CD14-positive monocyte (primary cell): Measurements from ENCODE around the gene BIRC5. TPM values are rescaled to one million over a fixed set of nuclear protein-coding genes. Genes with fewer than 3 reads are reported as not detected.

Experiments
- DNase-seq, 3 donors: peaks; one replicate each; pipeline ENCODE4 v3.0.0-alpha.2; 2011 to 2022
- H2AFZ ChIP-seq: 2 replicates; pipeline ENCODE4 v1.6.0; 2012; ENCODE audit warnings: mild to moderate bottlenecking, low read depth, low read length, inconsistent platforms; ENCODE audit not compliant: insufficient read depth, poor library complexity, severe bottlenecking
- H3K27ac ChIP-seq, 2 donors: 1 replicate in 1 of 2; 2 replicates in 1 of 2; pipeline ENCODE4 v1.5.1; 2012 to 2013; ENCODE audit warnings: low read length in 2 of 2, control low read depth in 1 of 2, inconsistent platforms in 1 of 2, low read depth in 1 of 2, mild to moderate bottlenecking in 1 of 2
- H3K27me3 ChIP-seq, 2 donors: one replicate each; pipeline versions ENCODE4 v1.6.0 to v1.6.1; 2011 to 2013; ENCODE audit warnings: low read length in 2 of 2; ENCODE audit not compliant: control insufficient read depth in 2 of 2, insufficient read depth in 2 of 2
- H3K36me3 ChIP-seq, 2 donors: replicated peaks in 1 of 2; 1 replicate in 1 of 2; 2 replicates in 1 of 2; pipeline versions ENCODE4 v1.5.1 to v1.6.1; 2012 to 2013; ENCODE audit warnings: low read length in 2 of 2, control low read depth in 1 of 2, inconsistent platforms in 1 of 2, mild to moderate bottlenecking in 1 of 2; ENCODE audit not compliant: insufficient read depth in 2 of 2, control insufficient read depth in 1 of 2
- H3K4me1 ChIP-seq, 2 donors: 1 replicate in 1 of 2; 2 replicates in 1 of 2; pipeline versions ENCODE4 v1.5.1 to v1.6.1; 2012 to 2013; ENCODE audit warnings: low read length in 2 of 2, control low read depth in 1 of 2, inconsistent platforms in 1 of 2, mild to moderate bottlenecking in 1 of 2, moderate library complexity in 1 of 2; ENCODE audit not compliant: insufficient read depth in 2 of 2, control insufficient read depth in 1 of 2
- H3K4me2 ChIP-seq: replicated peaks from 2 replicates; pipeline ENCODE3; 2012; ENCODE audit warnings: low read length, moderate library complexity, mild to moderate bottlenecking; ENCODE audit not compliant: poor library complexity, severe bottlenecking; ENCODE audit errors: extremely low read depth
- H3K4me3 ChIP-seq, 3 experiments: fragments of 200-600 bp in 1 of 3; sonication (generic) in 1 of 3; replicated peaks in 1 of 3; 1 replicate in 2 of 3; 2 replicates in 1 of 3; pipeline ENCODE4 v1.5.1; 2011 to 2013; ENCODE audit warnings: low read length in 3 of 3, mild to moderate bottlenecking in 3 of 3, control low read depth in 2 of 3, low read depth in 2 of 3, inconsistent platforms in 1 of 3, moderate library complexity in 1 of 3
- H3K79me2 ChIP-seq: 2 replicates; pipeline ENCODE4 v1.6.0; 2012; ENCODE audit warnings: mild to moderate bottlenecking, control low read depth, inconsistent platforms, low read length, moderate library complexity; ENCODE audit not compliant: insufficient read depth
- H3K9ac ChIP-seq: 2 replicates; pipeline ENCODE4 v1.6.0; 2017; ENCODE audit warnings: low read length, mild to moderate bottlenecking; ENCODE audit not compliant: insufficient read depth, poor library complexity, severe bottlenecking
- H3K9me3 ChIP-seq, 2 donors: replicated peaks in 1 of 2; 1 replicate in 1 of 2; 2 replicates in 1 of 2; pipeline versions ENCODE4 v1.5.1 to v1.6.1; 2012 to 2013; ENCODE audit warnings: low read length in 2 of 2, control low read depth in 1 of 2; ENCODE audit not compliant: control insufficient read depth in 1 of 2, insufficient read depth in 1 of 2
- H4K20me1 ChIP-seq: 2 replicates; pipeline ENCODE4 v1.6.0; 2012; ENCODE audit warnings: mild to moderate bottlenecking, low read length, control low read depth, moderate library complexity; ENCODE audit not compliant: insufficient read depth
- H3K27ac Mint-ChIP-seq, 7 donors: one replicate each; pipeline ENCODE4 v1.8.0; 2020; ENCODE audit warnings: mild to moderate bottlenecking in 7 of 7, mixed read lengths in 7 of 7, moderate library complexity in 6 of 7, inconsistent platforms in 2 of 7
- H3K27me3 Mint-ChIP-seq, 3 donors: one replicate each; pipeline ENCODE4 v1.8.0; 2021 to 2022; ENCODE audit warnings: low read depth in 3 of 3, mild to moderate bottlenecking in 3 of 3, mixed read lengths in 3 of 3, moderate library complexity in 3 of 3, inconsistent platforms in 1 of 3
- H3K36me3 Mint-ChIP-seq, 2 donors: one replicate each; pipeline ENCODE4 v1.8.0; 2020; ENCODE audit warnings: mixed read lengths in 2 of 2, inconsistent platforms in 1 of 2, mild to moderate bottlenecking in 1 of 2
- H3K4me1 Mint-ChIP-seq: one replicate; pipeline ENCODE4 v1.8.0; 2020; ENCODE audit warnings: mild to moderate bottlenecking, mixed read lengths
- H3K4me3 Mint-ChIP-seq, 2 donors: one replicate each; pipeline ENCODE4 v1.8.0; 2020; ENCODE audit warnings: mild to moderate bottlenecking in 2 of 2, mixed read lengths in 2 of 2, moderate library complexity in 1 of 2
- H3K9me3 Mint-ChIP-seq, 7 donors: one replicate each; pipeline ENCODE4 v1.8.0; 2020 to 2022; ENCODE audit warnings: mixed read lengths in 7 of 7, mild to moderate bottlenecking in 6 of 7, moderate library complexity in 6 of 7, inconsistent platforms in 2 of 7
- CTCF ChIP-seq: fragments of 200-600 bp; IDR thresholded peaks from one replicate; pipeline ENCODE4 v1.8.0; 2022; ENCODE audit warnings: antibody characterized with exemption, mild to moderate bottlenecking
- WGBS: methylation state at CpG from one replicate; pipeline ENCODE4 v1.1.5; 2013; ENCODE audit warnings: missing lambda C conversion rate; ENCODE audit not compliant: insufficient coverage; 5-methylcytosine and 5-hydroxymethylcytosine counted together
- intact Hi-C, 2 donors: fragments of 100-400 bp; cut with micrococcal nuclease; formaldehyde crosslinking; loops; one replicate each; pipeline versions ENCODE4 v1.15.0 to v1.15.1; 2023
- polyA plus RNA-seq, 3 donors: library from polyadenylated mRNA; depleted of rRNA in 1 of 3; unstranded in 2 of 3; stranded (reverse) in 1 of 3; fragments of 300-500 nt in 2 of 3; fragments of >200 nt in 1 of 3; fragmentation: Illumina TruSeq in 2 of 3; gene quantifications; 1 replicate in 2 of 3; 2 replicates in 1 of 3; pipeline ENCODE4 v1.2.3, GENCODE V29; 2012 to 2021

Gene BIRC5
- polyA plus RNA-seq, 3 donors, result 0.20 TPM; not detected in 2

GRCh38 chr17:78197147-78197832, 16.8 kb upstream of the BIRC5 start:
- H3K27ac Mint-ChIP-seq, result peak overlapping the region; percentile 95 to 99 (median 98)

DNA sequence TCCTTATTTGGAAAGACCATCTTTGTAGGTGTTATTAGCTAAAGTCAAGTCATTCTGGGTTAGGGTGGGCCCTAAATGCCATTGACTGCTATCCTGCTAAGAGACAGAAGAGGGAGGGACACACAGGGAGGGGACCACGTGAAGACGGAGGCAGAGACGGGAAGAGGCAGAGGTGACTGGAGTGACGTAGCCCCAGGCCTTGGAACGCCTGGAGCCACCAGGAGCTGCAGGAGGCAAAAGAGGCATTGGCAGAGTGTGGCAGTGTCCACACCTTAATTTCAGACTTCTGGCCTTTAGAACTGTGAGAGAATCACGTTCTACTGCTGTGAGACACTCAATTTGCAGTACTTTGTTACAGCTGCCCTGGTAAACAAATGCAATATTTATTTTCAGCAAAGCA, 13.6 kb upstream of the BIRC5 start:
- Histone ChIP-seq H3K27me3 (no peaks in the 10 kb centered on the region), H3K9me3 (peaks cover 0 to 4% of the 10 kb centered on the region in 2 donors), H3K4me3 (no peak overlapping the region), H3K27ac (peak overlapping the region; percentile 84 to 91), H3K36me3 (peaks cover 8 to 18% of the 10 kb centered on the region in 2 donors), H2AFZ (no peak overlapping the region), H3K9ac (no peak overlapping the region), H3K4me2 (no peak overlapping the region), H3K4me1 (peaks cover 28 to 30% of the 10 kb centered on the region in 2 donors), H3K79me2 (no peaks in the 10 kb centered on the region), H4K20me1 (no peaks in the 10 kb centered on the region)
- DNase-seq, result no peak
- peaks cover 21% of the 10 kb centered on the region for H3K4me1 Mint-ChIP-seq
- H3K9me3 Mint-ChIP-seq, result peaks cover 0 to 3% (median 0%) of the 10 kb centered on the region in 7 donors
- intact Hi-C loops, result no loop called here
- peaks cover 11 to 19% of the 10 kb centered on the region in 2 donors for H3K36me3 Mint-ChIP-seq
- H3K27me3 Mint-ChIP-seq, result no peaks in the 10 kb centered on the region
- WGBS, result 94% methylated on average over 6 of the region's 6 CpGs
- no peak overlapping the region for H3K4me3 Mint-ChIP-seq
- H3K27ac Mint-ChIP-seq, result peak overlapping the region; percentile 95 to 99 (median 98)
- TF ChIP-seq CTCF, result no peak

More at GRCh38 chr17:78197147-78197832, 16.8 kb upstream of the BIRC5 start:
- peaks cover 0 to 3% (median 0%) of the 10 kb centered on the region in 7 donors for H3K9me3 Mint-ChIP-seq
- Histone ChIP-seq H3K4me1 (peaks cover 28 to 30% of the 10 kb centered on the region in 2 donors), H3K9ac (no peak overlapping the region), H3K4me2 (no peak overlapping the region), H4K20me1 (no peaks in the 10 kb centered on the region), H3K27me3 (no peaks in the 10 kb centered on the region), H3K27ac (peak overlapping the region; percentile 84 to 91), H3K4me3 (no peak overlapping the region), H3K36me3 (peaks cover 8 to 28% of the 10 kb centered on the region in 2 donors), H3K9me3 (peaks cover 0 to 4% of the 10 kb centered on the region in 2 donors), H3K79me2 (no peaks in the 10 kb centered on the region), H2AFZ (no peak overlapping the region)
- peaks cover 14 to 36% of the 10 kb centered on the region in 2 donors for H3K36me3 Mint-ChIP-seq
- peaks cover 21% of the 10 kb centered on the region for H3K4me1 Mint-ChIP-seq
- intact Hi-C loops, result no loop called here
- H3K27me3 Mint-ChIP-seq, result no peaks in the 10 kb centered on the region
- DNase-seq, result no peak
- 99% methylated on average over 9 of the region's 9 CpGs for WGBS
- peak overlapping the region in 1 of 2 donors; percentile 15 for H3K4me3 Mint-ChIP-seq
- TF ChIP-seq CTCF, result no peak
